HG03108 (cell line): ENCODE data around the gene LIN37.

ENCODE experiments used
- ATAC-seq: cut with Tn5 transposase; IDR thresholded peaks from one replicate; pipeline ENCODE4 v1.9.1; 2021; ENCODE audit warnings: moderate library complexity; ENCODE audit not compliant: unreplicated experiment

Gene LIN37

DNA sequence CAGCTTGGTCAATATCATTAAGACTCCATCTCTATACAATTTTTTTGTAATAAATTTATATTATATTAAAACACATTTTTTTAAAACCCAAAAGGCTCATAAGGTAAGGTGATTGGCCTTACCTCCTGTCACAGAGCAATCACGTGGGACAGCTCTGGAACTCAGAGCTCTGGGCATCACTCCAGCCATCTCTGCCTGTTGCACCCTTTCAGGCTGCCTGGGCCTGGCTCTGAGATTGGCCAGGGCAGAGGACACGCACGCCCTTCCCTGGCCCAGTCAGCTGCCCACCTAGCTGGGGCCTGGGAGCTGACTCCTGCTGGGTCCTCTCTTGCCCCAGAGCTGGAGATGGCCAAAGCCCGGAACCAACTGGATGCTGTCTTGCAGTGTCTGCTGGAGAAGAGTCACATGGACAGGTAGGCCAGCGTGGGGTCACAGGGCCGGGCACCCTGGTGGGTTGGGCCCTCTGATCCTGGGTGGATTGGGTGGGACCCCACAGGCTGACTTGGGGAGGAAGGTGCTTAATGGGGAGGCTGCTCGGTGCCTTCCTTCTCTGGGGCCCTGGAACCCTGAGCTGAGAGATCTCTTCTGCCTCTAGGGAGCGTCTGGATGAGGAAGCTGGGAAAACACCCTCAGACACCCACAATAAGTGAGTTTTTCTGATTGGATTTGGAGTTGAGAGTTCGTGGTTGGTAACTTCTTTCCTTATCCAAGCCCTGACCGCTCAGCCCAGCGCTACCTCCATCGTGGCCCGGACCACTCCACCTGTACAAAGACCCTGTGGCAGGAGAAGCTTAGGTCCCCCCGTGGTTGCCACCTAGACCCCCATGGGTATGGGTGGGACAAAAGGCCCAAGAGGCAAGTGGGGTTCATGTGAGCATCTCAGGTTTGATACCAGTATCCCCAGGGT lies 3.7 kb downstream of the LIN37 start:
- ATAC-seq, result no peak

DNA sequence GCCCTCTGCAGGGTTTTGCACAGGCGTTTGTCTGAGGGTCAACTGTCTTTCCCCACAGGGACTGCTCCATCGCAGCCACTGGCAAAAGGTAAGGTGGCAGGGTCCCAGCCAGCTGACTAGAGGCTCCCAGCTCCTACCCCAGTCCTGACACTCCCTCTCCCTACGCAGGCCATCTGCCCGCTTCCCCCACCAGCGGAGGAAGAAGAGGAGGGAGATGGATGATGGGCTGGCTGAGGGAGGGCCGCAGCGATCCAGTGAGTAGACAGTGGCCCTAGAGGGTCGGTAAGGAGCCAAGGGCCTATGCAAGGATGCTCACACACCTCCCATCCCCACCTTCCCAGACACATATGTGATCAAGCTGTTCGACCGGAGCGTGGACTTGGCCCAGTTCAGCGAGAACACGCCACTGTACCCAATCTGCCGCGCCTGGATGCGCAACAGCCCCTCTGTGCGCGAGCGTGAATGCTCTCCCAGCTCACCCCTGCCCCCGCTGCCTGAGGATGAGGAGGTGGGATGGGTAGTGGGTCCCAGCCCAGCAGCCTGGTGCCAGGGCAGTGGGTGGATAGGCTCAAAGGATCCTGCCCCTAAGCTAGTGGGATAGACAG lies 4.5 kb downstream of the LIN37 start:
- ATAC-seq, result no peak

DNA sequence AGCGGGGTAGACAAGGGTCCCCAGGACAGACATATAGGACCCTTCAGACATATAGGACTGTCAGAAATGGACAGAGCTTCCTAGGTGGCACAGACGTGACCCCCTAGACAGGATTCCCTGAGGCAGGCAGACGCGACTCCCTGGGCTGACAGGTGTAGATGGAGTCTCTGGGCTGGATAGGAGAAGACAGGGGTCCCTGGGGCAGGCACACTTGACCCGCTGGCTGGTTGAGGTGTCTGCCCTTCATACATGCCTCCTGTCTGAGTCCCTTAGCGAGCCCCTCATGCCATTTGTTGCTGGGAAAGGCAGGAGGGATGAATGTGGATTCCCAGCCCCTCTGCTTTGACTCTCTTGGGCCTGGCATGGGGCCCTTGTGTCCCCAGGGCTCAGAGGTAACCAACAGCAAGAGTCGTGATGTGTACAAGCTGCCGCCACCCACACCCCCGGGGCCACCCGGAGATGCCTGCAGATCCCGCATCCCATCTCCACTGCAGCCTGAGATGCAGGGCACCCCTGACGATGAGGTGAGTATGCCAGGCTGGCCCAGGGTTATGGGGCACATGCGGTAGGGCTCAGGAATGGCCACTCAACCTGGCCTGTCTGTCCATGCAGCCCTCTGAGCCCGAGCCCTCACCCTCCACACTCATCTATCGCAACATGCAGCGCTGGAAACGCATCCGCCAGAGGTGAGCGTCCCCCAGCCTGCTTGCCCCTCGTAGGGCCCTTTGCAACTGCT lies 5.4 kb downstream of the LIN37 start:
- no peak for ATAC-seq

DNA sequence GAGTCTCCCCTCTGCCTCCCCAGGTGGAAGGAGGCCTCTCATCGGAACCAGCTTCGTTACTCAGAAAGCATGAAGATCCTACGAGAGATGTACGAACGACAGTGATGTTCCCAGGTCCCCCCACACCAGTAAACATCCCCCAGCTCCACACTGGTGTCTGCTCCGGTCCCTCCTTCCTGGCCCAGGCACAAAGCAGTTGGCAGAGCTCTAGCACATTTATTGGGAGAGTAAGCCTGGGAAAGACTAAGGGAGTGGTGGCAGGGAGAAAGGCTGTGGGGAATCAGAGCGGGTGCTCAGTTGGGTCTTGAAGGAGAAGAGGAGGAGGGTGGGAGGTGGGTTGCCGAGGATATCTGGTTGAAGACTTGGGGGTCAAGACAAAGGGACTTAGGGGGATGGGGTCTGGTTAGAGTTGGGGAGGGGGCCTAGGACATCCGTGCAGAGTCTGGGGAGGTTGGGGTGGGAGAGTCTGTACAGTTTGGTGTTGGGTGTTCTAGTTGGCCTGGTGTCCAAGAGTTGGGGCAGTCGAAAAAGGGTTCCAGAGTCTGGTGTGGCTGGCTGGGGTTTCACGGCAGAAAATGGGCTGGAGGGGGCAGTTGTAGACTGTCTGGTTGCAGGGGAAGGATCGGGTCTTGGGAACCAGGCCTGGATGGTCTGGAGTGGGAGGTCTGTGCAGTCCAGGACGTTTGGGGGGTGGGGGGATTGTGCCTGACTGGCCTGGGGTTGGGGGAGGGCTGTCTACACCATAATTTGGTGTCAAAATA lies 6.2 kb downstream of the LIN37 start:
- no peak for ATAC-seq

DNA sequence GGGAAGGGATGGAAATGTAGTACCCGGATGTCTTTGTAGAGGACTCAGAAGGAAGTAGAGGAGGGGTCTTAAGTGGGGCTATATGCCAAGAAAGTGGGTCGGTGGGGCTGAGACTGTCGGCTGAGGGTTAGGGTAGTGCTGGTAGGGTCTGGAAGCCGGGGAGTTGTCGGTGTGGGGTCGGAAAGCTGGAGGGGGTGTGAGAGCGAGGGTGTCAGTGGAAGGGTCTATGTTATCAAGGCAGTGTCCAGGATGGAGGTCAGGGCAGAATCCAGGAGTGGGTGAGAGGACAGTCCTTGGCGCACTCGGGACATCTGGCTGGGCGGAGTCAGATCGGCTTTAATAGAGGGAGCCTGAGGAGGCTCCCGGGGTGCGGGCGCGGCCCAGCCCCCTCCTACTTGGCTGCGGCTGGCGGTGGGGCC lies 6.8 kb downstream of the LIN37 start:
- ATAC-seq, result no peak

DNA sequence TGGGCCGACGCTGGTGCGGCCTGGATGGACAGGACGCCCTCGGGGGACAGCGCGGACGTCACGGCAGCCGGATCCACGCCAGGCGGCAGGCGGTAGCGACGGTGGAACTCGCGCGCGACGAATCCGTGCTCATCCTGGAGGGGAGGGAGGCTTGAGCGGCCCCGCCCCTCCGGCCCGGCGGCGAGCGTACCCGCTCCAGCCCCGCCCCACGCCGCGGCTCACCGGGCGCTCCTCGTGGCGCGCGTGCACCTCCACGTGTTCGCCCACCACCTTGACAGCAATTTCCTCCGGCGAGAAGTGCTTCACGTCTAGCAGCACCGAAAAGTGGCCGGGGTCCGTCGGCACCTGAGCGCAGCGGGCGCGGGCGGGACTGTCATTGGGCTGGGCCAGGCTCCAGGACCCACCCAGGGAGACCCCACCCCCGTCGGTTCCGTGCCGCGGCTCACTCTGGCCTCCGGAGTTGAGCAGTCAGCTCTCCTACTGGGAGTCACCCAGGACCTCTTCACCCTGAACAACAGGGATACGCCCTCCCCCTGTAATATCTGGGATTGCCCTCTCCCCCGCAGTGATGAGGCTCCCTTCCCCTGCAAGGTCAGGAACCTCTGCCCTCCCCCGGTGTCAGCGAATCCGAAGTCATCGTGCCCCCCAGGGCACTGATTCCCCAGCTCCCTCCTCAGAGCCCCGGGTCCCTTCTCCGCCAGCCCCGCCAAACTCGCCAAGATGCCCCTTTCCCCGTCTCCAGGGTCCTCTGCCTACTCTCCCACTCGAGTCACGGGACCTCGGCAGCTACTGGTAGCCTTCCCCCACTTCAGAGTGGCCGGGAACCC lies 7.4 kb downstream of the LIN37 start:
- ATAC-seq, result no peak

DNA sequence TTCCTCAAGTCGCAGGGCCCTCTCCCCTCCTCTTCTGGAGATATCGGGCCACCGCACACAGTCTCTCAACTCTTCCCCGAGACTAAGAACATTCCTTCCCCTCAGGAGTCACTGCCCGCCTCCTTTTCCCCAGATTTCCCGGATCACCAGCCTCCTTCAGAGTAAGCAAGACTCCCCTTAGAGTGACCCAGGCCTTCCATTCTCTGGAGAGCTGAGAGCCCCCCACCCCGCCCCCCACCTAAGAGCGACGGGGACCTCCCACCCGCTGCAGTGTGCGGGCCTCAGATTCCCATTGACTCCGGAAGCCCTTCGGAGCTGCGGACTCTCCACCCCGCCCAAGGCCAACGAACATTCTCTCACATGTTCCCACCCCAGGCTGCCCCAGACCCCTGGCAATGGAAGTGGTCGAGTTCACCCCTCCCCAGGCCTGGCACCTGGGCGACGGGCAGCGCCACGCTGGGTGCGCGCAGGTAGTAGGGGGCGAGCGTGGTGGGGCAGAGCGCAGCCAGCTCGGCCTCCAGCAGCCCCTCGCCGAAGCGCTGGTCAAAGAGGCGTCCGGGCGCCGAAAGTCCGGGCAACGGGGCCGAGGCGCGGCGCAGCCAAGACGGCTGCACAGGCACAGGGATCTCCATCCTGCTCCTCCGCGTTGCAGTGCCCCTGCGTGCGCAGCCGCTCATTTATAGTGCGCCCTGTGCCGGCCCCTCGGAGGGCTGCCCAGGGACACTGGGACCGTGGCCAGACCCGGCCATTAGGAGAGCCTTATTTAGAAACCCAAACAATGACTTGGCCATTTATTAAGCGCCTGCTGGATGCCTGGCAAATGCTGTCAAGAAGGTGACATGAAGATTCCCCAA lies 8.2 kb downstream of the LIN37 start, which contains the start of gene HSPB6:
TSS of gene HSPB6 (minus strand) at position 653 of the 854 bp plus-strand sequence. CDS start at position 632, 21 bp downstream.
- no peak for ATAC-seq

DNA sequence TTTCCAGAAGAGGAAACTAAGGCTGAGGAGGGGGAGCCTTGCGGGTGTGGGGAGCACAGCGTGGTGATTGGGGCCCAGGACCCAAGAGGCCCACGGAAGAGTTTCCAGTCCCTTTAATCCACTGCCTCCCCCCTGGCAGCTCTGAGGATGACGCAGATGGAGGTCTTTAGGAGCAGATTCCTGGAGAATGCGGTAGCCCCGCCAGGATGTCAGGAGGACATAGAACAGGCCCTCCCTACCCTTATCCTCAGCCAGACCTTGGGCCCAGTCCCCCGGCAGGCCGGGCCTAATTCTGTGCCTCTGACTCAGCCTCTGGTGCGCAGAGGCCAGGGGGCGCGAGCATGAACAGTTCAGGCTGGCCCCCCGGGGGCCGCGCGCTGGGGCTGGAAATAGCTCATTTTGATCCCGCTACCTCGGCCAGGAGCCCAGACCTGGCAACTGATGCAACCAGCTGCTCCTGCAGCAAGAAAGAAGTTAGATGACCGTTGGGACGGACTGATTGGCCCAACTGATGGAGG lies 8.9 kb downstream of the LIN37 start:
- ATAC-seq, result peak; percentile 7

DNA sequence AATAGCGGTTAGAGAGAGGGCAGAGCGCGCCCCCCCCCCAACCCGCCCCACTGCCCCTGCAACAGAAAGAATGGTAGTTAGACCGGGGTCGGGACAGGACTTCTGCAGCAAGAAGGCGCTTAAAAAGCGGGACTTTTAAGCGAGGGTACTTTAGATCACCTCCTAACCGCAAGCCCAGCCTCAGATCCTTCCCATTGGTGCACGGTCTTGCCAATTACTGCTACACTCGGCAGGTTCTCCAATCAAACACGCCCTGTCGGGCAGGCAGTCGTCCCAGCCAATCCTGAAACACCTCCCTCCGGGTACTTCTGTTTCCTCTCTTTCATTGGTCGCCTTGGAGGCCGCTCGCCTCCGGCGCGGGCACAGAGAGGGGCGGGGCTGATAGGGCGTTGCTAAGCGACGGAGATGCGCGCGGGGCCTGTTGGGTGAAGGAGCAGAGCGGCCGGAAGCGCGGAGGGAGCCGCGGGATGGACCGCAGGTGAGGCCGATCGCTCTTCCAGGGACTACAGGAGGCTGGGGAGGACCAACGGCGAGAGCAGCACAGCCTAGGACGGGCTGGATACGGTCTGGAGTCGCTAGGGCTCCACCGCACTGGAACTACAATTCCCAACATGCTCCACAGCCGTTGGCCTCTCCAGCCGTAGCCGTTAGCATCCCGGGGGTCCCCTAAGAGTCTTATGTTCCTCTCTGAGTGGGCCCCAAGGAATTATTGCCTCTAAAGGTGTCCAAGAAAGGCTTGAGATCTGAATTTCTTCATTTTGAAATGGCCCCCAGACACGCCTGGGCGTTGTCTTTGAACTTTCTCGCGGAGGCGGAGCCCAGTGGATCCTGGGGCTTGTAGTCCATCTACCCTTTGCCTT lies 9.6 kb downstream of the LIN37 start, which contains the start of gene PROSER3:
TSS of gene PROSER3 (plus strand) at position 428 of the 860 bp plus-strand sequence. CDS start at position 468, 40 bp downstream.
- peak; percentile 91 for ATAC-seq

DNA sequence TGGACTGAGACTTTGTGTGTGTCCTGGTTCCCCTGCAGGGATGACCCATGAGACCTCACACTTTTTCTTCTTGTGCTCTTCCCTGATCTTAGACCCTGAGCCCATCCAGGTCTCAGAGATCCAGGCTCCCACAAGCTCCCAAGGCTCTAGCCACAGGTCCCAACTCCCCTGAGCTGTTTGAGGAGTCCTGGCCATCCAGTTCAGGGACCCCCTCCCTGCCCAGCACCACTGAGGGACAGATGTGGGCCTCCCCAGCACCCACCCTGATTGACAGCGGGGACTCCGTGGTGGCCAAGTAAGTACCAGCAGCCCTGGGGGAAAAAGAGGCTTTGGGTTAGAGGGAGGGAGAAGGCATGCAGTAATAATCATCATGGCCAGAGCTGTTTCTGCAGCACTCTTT lies 11.3 kb downstream of the LIN37 start:
- no peak for ATAC-seq

DNA sequence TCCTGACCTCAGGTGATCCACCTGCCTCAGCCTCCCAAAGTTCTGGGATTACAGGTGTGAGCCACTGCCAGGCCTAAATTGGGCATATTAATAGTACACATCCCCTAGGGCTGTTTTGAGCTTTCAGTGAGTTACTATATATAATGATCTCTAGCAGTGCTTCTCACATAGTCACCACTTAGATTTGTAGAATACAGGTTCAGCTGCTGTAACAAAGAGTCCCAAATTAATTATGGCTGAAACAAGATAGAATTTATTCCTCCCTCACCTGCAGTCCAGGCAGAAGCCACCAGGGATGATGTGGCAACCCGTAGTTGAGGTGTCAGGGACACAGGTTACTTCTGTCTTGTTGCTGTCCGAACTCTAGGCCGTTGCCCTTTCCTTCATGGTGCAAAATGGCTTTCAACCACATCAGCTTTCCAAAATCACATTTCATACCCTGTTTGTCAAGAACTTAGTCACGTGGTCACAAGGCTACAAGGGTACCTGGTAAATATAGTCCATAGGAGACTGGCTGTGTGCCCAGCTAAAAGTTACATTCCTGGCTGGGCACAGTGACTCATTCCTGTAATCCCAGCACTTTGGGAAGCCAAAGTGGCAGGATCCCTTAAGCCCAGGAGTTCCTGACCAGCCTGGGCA lies 12.5 kb downstream of the LIN37 start:
- no peak for ATAC-seq

DNA sequence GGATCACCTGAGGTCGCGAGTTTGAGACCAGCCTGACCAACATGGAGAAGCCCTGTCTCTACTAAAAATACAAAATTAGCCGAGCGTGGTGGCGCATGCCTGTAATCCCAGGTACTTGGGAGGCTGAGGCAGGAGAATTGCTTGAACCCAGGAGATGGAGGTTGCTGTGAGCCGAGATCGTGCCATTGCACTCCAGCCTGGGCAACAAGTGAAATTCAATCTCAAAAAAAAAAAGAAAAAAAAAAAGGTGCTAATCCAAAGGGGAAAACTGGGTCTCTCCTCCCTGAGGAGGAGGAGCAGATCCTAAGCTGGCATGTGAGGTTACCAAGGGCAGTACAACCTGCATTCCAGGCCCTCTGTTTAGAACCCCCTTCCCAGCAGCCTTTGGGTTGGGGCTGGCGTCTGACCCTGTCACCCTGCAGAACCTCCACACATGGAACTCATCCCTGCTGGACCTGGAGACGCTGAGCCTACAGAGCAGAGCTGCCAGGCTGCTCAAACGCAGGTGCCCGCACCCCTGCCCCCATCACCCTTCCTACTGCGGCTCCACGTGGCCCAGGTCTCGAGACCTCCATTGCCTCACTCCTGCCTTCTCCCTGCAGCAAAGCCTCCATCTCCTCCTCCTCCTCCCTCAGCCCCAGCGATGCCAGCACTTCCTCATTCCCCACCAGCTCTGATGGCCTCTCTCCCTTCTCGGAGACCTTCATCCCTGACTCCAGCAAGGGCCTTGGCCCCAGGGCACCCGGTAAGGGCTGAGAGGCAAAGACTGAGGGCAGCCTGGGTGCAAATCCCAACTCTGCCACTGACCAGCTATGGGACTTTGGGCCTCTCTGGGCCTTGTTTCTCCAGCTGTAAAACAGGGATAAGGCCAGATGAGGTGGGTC lies 16.3 kb downstream of the LIN37 start:
- ATAC-seq, result no peak

DNA sequence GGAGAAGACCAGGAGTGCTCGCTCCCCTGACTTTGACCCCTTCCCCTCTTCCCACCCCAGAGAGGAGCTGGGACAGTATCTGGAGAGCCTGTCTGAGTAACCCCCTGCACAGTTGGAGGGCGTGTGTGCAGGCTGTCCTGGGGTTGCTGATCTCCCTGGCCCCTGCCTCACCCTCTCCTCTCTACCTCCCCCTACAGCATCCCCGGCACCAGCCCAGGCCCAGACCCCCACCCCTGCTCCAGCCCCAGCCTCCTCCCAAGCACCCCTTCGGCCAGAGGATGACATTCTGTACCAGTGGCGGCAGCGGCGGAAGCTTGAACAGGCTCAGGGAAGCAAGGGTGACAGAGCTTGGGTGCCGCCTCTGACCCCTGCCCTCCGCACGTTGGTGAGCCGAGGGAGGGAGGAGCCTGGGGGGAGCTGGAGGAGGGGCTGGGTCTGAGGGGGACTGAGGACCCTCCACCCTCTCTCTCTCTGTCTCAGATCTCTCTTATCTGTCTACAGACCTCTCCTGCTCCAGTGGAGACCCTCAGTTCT lies 18.3 kb downstream of the LIN37 start:
- no peak for ATAC-seq

DNA sequence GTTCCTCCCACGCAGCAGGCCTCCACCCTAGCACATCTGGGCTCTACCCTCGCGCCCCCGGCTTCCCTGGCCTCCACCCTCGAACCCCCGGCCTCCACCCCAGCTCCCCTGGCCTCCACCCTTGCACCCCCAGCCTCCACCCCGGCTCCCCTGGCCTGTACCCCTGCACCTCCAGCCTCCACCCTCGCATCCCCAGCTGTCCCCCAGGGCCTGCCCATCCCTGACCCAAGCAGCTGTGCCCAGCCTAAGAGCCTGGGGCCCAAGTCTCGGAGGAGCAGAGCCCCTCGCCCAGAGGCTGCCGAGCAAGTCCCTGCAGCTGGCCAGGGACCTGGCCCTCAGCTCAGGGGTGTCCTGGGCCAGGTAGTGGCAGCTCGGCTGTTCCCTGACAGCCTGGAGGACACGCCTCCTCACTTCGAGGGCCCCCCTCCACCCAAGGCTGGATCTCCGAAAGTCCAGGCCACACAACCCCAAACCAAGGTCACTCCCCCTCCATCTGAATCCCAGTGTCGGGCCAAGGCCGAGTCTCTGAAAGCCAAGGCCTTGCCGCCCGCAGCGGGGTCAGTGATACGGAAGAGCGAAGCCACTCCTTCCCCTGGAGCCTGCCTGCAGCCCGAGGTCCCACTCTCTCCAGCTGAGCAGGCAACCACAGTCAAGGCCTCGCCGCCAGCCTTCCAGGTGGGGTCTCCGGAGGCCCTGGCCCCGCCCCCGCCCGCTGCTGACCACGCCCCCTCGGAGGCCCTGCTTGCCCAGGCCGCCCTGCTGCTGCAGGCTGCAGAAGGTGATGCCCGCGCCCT lies 19.1 kb downstream of the LIN37 start:
- ATAC-seq, result no peak

DNA sequence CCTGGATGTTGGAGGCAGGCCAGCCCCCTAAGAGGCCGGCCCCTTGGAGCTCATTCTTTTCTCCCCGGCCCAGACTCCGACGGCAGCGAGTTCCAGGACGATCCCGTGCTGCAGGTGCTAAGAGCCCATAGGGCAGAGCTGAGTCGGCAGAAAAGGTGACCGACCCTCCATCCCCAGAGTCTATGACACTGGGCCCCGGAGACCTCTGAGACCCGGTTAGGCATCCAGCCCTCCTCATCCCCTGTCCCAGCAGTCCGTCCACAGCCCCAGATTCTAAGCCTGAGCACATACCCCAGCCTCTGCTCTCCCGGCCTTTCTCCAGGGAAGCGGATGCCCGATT lies 19.7 kb downstream of the LIN37 start:
- ATAC-seq, result no peak
